ENCODE results near the gene SLC2A1.

DNA sequence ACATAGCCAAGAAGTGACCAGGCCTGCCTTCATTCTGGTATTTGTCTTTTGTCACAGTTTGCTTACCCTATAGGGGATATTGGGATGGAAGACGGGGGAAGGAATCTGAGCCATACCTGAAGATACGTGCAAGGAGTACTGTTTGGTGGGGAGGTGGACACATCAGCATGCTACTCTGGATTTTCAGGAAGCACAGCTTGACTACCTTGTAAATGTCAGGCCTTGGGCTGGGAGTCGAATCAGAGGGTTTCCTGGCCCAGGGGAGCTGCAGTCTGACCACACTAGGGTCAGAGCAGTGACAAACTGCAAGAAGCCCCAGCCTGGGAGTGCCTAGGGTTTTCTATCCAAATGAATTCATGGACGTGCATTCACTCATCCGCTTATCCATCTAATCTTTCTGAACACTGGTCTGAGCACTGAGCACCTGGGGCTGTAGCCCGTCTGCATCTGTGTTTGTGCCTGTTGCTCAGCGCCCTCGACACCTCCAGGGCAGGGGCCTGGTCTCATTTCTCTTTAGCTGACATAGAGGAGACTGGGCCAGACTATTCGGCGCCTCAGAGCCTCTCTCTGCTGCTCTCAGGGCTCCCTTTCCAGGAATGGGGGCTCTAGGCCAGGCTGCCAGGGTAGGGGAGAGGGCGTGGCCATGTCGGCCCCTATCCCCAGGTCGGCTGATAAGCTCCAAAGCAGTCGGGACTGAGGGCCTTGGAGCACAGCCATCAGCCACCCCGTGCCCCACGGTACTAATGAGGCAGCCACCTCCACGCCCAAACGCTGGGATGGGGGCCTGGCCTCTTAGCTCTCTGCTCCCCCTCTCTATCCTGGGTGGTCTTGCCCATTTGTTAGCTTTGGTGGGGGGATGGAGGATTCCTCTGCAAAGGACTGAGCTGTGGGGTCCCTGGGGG lies 47.0 kb upstream of the SLC2A1 start:
- TF ChIP-seq, protein P1, sequence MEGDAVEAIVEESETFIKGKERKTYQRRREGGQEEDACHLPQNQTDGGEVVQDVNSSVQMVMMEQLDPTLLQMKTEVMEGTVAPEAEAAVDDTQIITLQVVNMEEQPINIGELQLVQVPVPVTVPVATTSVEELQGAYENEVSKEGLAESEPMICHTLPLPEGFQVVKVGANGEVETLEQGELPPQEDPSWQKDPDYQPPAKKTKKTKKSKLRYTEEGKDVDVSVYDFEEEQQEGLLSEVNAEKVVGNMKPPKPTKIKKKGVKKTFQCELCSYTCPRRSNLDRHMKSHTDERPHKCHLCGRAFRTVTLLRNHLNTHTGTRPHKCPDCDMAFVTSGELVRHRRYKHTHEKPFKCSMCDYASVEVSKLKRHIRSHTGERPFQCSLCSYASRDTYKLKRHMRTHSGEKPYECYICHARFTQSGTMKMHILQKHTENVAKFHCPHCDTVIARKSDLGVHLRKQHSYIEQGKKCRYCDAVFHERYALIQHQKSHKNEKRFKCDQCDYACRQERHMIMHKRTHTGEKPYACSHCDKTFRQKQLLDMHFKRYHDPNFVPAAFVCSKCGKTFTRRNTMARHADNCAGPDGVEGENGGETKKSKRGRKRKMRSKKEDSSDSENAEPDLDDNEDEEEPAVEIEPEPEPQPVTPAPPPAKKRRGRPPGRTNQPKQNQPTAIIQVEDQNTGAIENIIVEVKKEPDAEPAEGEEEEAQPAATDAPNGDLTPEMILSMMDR (IDR thresholded peaks at IDR 0.05 in 8 of 11, conservative IDR thresholded peaks at IDR 0.05 in 3 of 11) = no peak
- no peak for TF ChIP-seq POLR2AphosphoS5 (IDR thresholded peaks at IDR 0.05)
